ENCODE measurements around the gene SDF4.

DNA sequence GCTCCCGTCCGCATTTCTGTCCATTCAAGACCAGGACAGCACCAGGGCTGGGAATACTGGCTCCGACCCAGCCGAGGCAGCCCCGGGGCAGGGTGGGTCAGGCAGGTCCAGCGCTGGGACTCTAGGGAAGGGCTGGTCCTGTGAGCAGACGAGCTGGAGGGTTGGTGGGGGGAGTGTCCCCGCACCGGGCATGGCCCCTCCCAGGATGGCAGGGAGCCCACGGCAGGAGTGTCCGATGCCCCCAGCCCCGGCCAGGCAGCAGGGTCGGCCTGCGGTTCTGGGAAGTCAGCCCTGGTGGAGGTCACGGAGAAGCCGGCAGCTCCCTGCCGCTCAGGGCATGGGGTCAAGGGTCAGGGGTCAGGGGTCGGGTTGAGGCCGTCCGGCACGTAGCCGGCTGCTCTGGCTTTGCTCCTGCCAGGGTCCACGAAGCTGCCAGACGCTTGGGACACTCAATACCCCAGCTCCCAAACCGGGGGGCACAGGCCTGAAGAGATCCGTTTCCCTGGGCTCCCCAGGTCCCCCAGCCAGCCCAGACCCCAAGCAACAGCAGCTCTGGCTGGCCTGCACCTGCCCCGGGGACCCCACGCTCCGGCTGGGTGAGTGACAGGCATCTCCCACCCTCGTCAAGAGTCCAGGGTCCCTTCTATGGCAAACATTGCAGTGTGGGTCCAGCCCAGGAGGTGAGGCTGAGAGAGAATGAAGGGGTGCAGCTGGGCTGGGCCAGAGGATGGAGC is 8.0 kb upstream of the SDF4 start:
- TF ChIP-seq, protein P1, sequence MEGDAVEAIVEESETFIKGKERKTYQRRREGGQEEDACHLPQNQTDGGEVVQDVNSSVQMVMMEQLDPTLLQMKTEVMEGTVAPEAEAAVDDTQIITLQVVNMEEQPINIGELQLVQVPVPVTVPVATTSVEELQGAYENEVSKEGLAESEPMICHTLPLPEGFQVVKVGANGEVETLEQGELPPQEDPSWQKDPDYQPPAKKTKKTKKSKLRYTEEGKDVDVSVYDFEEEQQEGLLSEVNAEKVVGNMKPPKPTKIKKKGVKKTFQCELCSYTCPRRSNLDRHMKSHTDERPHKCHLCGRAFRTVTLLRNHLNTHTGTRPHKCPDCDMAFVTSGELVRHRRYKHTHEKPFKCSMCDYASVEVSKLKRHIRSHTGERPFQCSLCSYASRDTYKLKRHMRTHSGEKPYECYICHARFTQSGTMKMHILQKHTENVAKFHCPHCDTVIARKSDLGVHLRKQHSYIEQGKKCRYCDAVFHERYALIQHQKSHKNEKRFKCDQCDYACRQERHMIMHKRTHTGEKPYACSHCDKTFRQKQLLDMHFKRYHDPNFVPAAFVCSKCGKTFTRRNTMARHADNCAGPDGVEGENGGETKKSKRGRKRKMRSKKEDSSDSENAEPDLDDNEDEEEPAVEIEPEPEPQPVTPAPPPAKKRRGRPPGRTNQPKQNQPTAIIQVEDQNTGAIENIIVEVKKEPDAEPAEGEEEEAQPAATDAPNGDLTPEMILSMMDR (conservative IDR thresholded peaks at IDR 0.05; ENCODE audit: low read depth in 2 of 2): no peak
- no peak for TF ChIP-seq POLR2AphosphoS5 (IDR thresholded peaks at IDR 0.05; ENCODE audit: low read depth)
- no peak for TF ChIP-seq EZH2phosphoT487 (IDR thresholded peaks at IDR 0.05; ENCODE audit: unreplicated experiment)
